ENCODE results near the gene AHRR.

GRCh38 chr5:458547-459353 is 137.2 kb downstream of the AHRR start:
- TF ChIP-seq YBX1 (IDR thresholded peaks at IDR 0.05): no peak
- TF ChIP-seq, protein P1, sequence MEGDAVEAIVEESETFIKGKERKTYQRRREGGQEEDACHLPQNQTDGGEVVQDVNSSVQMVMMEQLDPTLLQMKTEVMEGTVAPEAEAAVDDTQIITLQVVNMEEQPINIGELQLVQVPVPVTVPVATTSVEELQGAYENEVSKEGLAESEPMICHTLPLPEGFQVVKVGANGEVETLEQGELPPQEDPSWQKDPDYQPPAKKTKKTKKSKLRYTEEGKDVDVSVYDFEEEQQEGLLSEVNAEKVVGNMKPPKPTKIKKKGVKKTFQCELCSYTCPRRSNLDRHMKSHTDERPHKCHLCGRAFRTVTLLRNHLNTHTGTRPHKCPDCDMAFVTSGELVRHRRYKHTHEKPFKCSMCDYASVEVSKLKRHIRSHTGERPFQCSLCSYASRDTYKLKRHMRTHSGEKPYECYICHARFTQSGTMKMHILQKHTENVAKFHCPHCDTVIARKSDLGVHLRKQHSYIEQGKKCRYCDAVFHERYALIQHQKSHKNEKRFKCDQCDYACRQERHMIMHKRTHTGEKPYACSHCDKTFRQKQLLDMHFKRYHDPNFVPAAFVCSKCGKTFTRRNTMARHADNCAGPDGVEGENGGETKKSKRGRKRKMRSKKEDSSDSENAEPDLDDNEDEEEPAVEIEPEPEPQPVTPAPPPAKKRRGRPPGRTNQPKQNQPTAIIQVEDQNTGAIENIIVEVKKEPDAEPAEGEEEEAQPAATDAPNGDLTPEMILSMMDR (IDR thresholded peaks at IDR 0.05 in 2 of 3, conservative IDR thresholded peaks at IDR 0.05 in 1 of 3; ENCODE audit: control insufficient read depth in 2 of 3, extremely low read depth in 1 of 3, insufficient read depth in 1 of 3, low read depth in 3 of 3, low read length in 3 of 3): no peak
- no peak for TF ChIP-seq MAX (IDR thresholded peaks at IDR 0.05; ENCODE audit: low read depth, low read length)
- no peak for TF ChIP-seq LARP7 (IDR thresholded peaks at IDR 0.05)
- TF ChIP-seq ZSCAN29 (IDR thresholded peaks at IDR 0.05): no peak
- peak; percentile 64; the same call in 1 of the 2 replicates for TF ChIP-seq JUND (IDR thresholded peaks at IDR 0.05; ENCODE audit: low read depth, low read length)
- peak; percentile 44; the same call in 1 of the 2 replicates for TF ChIP-seq GATAD2B (conservative IDR thresholded peaks at IDR 0.05; ENCODE audit: low read depth)
- TF ChIP-seq EZH2 (IDR thresholded peaks at IDR 0.05; ENCODE audit: borderline replicate concordance, control insufficient read depth, low read depth, low read length): no peak
- peak; percentile 89 for TF ChIP-seq IKZF1 (conservative IDR thresholded peaks at IDR 0.05)
- no peak for TF ChIP-seq SRF (IDR thresholded peaks at IDR 0.05; ENCODE audit: low read depth in 2 of 2, low read length in 2 of 2)
- TF ChIP-seq, protein P2, sequence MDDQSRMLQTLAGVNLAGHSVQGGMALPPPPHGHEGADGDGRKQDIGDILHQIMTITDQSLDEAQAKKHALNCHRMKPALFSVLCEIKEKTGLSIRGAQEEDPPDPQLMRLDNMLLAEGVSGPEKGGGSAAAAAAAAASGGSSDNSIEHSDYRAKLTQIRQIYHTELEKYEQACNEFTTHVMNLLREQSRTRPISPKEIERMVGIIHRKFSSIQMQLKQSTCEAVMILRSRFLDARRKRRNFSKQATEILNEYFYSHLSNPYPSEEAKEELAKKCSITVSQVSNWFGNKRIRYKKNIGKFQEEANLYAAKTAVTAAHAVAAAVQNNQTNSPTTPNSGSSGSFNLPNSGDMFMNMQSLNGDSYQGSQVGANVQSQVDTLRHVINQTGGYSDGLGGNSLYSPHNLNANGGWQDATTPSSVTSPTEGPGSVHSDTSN (IDR thresholded peaks at IDR 0.05; ENCODE audit: insufficient replicate concordance, low read depth, low read length): no peak
- no peak for TF ChIP-seq TCF12 (IDR thresholded peaks at IDR 0.05; ENCODE audit: low read depth, low read length)
- TF ChIP-seq ELK1 (IDR thresholded peaks at IDR 0.05; ENCODE audit: low read depth, low read length): no peak

Data from GM12878 (cell line).